ENCODE data around the gene BEAN1. TPM values are rescaled to one million over a fixed set of nuclear protein-coding genes. Genes with fewer than 3 reads are reported as not detected.
A peak's percentile ranks its signal among the peaks of the same experiment; 100 is the strongest.

BEAN1 gene
- total RNA-seq, 1 donor: 0.36 TPM

GRCh38 chr16:66379571-66379941 is 47.5 kb upstream of the BEAN1 start:
- no peak for TF ChIP-seq CTCF (IDR thresholded peaks at IDR 0.05; ENCODE audit: extremely low read depth, low read depth, low read length)
- no peaks in the 10 kb centered on the region for H4K20me1 ChIP-seq (ENCODE audit: insufficient read depth, low read length)
- no peak overlapping the region for H3K4me2 ChIP-seq (ENCODE audit: insufficient read depth, low read length)
- H3K4me1 ChIP-seq (ENCODE audit: insufficient read depth, low read length): peaks cover 26% of the 10 kb centered on the region
- no peak overlapping the region for H3K27ac ChIP-seq (ENCODE audit: low read depth, low read length)
- no peak overlapping the region for H2AFZ ChIP-seq (ENCODE audit: low read length)
- no peaks in the 10 kb centered on the region for H3K27me3 ChIP-seq (ENCODE audit: insufficient read depth, low read length)
- no peaks in the 10 kb centered on the region for H3K36me3 ChIP-seq (ENCODE audit: insufficient read depth, low read length)
- no peak for DNase-seq (ENCODE audit: insufficient read length, low spot score, missing footprints)
- no peaks in the 10 kb centered on the region for H3K9me3 ChIP-seq (ENCODE audit: low read depth, low read length)
- H3K79me2 ChIP-seq (ENCODE audit: insufficient read depth, low read length): no peaks in the 10 kb centered on the region
- H3K4me3 ChIP-seq (ENCODE audit: insufficient read depth, low read length): no peak overlapping the region

- H3K4me1 ChIP-seq (ENCODE audit: insufficient read depth, low read length): peaks cover 26% of the 10 kb centered on the region
Observed at GRCh38 chr16:66380421-66380820, 46.7 kb upstream of the BEAN1 start.

GRCh38 chr16:66381585-66382170 is 45.4 kb upstream of the BEAN1 start:
- no peak for DNase-seq (ENCODE audit: insufficient read length, low spot score, missing footprints)
- Histone ChIP-seq H3K27ac (ENCODE audit: low read depth, low read length) (peak overlapping the region; percentile 73), H4K20me1 (ENCODE audit: insufficient read depth, low read length) (no peaks in the 10 kb centered on the region), H2AFZ (ENCODE audit: low read length) (no peak overlapping the region), H3K9me3 (ENCODE audit: low read depth, low read length) (no peaks in the 10 kb centered on the region), H3K79me2 (ENCODE audit: insufficient read depth, low read length) (no peaks in the 10 kb centered on the region), H3K36me3 (ENCODE audit: insufficient read depth, low read length) (no peaks in the 10 kb centered on the region), H3K27me3 (ENCODE audit: insufficient read depth, low read length) (no peaks in the 10 kb centered on the region), H3K4me1 (ENCODE audit: insufficient read depth, low read length) (peaks cover 19% of the 10 kb centered on the region), H3K4me2 (ENCODE audit: insufficient read depth, low read length) (no peak overlapping the region), H3K4me3 (ENCODE audit: insufficient read depth, low read length) (no peak overlapping the region)
- TF ChIP-seq CTCF (IDR thresholded peaks at IDR 0.05; ENCODE audit: extremely low read depth, low read depth, low read length): no peak

More at GRCh38 chr16:66380421-66380820, 46.7 kb upstream of the BEAN1 start:
- Histone ChIP-seq H3K36me3 (ENCODE audit: insufficient read depth, low read length) (no peaks in the 10 kb centered on the region), H3K79me2 (ENCODE audit: insufficient read depth, low read length) (no peaks in the 10 kb centered on the region), H3K27ac (ENCODE audit: low read depth, low read length) (no peak overlapping the region), H3K4me3 (ENCODE audit: insufficient read depth, low read length) (no peak overlapping the region), H3K27me3 (ENCODE audit: insufficient read depth, low read length) (no peaks in the 10 kb centered on the region), H2AFZ (ENCODE audit: low read length) (no peak overlapping the region), H4K20me1 (ENCODE audit: insufficient read depth, low read length) (no peaks in the 10 kb centered on the region), H3K9me3 (ENCODE audit: low read depth, low read length) (no peaks in the 10 kb centered on the region), H3K4me2 (ENCODE audit: insufficient read depth, low read length) (no peak overlapping the region)
- TF ChIP-seq CTCF (IDR thresholded peaks at IDR 0.05; ENCODE audit: extremely low read depth, low read depth, low read length): no peak
- no peak for DNase-seq (ENCODE audit: insufficient read length, low spot score, missing footprints)

GRCh38 chr16:66382171-66382965 is 44.7 kb upstream of the BEAN1 start:
- peaks cover 16% of the 10 kb centered on the region for H3K4me1 ChIP-seq (ENCODE audit: insufficient read depth, low read length)
- H3K27me3 ChIP-seq (ENCODE audit: insufficient read depth, low read length): no peaks in the 10 kb centered on the region
- H3K27ac ChIP-seq (ENCODE audit: low read depth, low read length): peak overlapping the region; percentile 73
- no peaks in the 10 kb centered on the region for H3K36me3 ChIP-seq (ENCODE audit: insufficient read depth, low read length)
- no peaks in the 10 kb centered on the region for H3K79me2 ChIP-seq (ENCODE audit: insufficient read depth, low read length)
- TF ChIP-seq CTCF (IDR thresholded peaks at IDR 0.05; ENCODE audit: extremely low read depth, low read depth, low read length): no peak
- DNase-seq (ENCODE audit: insufficient read length, low spot score, missing footprints): no peak
- peak overlapping the region; percentile 19 for H3K4me2 ChIP-seq (ENCODE audit: insufficient read depth, low read length)
- H4K20me1 ChIP-seq (ENCODE audit: insufficient read depth, low read length): no peaks in the 10 kb centered on the region
- no peak overlapping the region for H2AFZ ChIP-seq (ENCODE audit: low read length)
- H3K4me3 ChIP-seq (ENCODE audit: insufficient read depth, low read length): no peak overlapping the region
- H3K9me3 ChIP-seq (ENCODE audit: low read depth, low read length): no peaks in the 10 kb centered on the region

Data from osteoblast (primary cell).